Activated CD4-positive, CD25-positive, alpha-beta regulatory T cell treated with anti-CD3 and anti-CD28 coated beads, Interleukin-2, amount 50 U/mL, for 24 hours (primary cell): ENCODE data around the gene TTLL8.

Source experiments
- ATAC-seq, 2 donors: fragments of 150-1000 bp; cut with Tn5 transposase; one replicate each; pipeline ENCODE4 v1.10.0; 2021; ENCODE audit warnings: mild to moderate bottlenecking in 1 of 2, moderate library complexity in 1 of 2

The TTLL8 gene

GRCh38 chr22:50061141-50061823, 3.2 kb upstream of the TTLL8 start:
- no peak for ATAC-seq

GRCh38 chr22:50060441-50061140, 2.5 kb upstream of the TTLL8 start:
- no peak for ATAC-seq

- no peak for ATAC-seq
These were observed 1.8 kb upstream of the TTLL8 start for GRCh38 chr22:50059881-50060262.

- no peak for ATAC-seq
These were observed 1.1 kb upstream of the TTLL8 start for GRCh38 chr22:50058906-50059880.

GRCh38 chr22:50057278-50058060, 629 bp downstream of the TTLL8 start:
- no peak for ATAC-seq

- ATAC-seq: no peak
These were observed 1.7 kb downstream of the TTLL8 start for GRCh38 chr22:50056214-50056972.

- ATAC-seq: no peak
These were observed 4.2 kb downstream of the TTLL8 start for GRCh38 chr22:50053861-50054260.

- no peak for ATAC-seq
These were observed 6.2 kb downstream of the TTLL8 start for GRCh38 chr22:50051930-50052329.

- ATAC-seq: no peak
These were observed 8.6 kb downstream of the TTLL8 start for GRCh38 chr22:50049299-50050195.

GRCh38 chr22:50048836-50049235, 9.3 kb downstream of the TTLL8 start:
- ATAC-seq: no peak

GRCh38 chr22:50048061-50048765, 9.9 kb downstream of the TTLL8 start:
- ATAC-seq: no peak

- no peak for ATAC-seq
These were observed 10.8 kb downstream of the TTLL8 start for GRCh38 chr22:50047346-50047745.

GRCh38 chr22:50046481-50047245, 11.4 kb downstream of the TTLL8 start:
- ATAC-seq: no peak

- ATAC-seq: no peak
These were observed 12.1 kb downstream of the TTLL8 start for GRCh38 chr22:50046019-50046415.

- no peak for ATAC-seq
These were observed 12.7 kb downstream of the TTLL8 start for GRCh38 chr22:50045211-50046018.

- peak in 1 of 2 donors; percentile 27 for ATAC-seq
These were observed 13.5 kb downstream of the TTLL8 start for GRCh38 chr22:50044485-50045118.

GRCh38 chr22:50041361-50042065, 16.6 kb downstream of the TTLL8 start:
- no peak for ATAC-seq
